Measurements from ENCODE around the gene PDZD2.
"Not testable (repeated sequence)": the region's sequence is repeated elsewhere in the genome, so short reads cannot be mapped to it uniquely, and the experiment has no call there.

The PDZD2 gene

DNA sequence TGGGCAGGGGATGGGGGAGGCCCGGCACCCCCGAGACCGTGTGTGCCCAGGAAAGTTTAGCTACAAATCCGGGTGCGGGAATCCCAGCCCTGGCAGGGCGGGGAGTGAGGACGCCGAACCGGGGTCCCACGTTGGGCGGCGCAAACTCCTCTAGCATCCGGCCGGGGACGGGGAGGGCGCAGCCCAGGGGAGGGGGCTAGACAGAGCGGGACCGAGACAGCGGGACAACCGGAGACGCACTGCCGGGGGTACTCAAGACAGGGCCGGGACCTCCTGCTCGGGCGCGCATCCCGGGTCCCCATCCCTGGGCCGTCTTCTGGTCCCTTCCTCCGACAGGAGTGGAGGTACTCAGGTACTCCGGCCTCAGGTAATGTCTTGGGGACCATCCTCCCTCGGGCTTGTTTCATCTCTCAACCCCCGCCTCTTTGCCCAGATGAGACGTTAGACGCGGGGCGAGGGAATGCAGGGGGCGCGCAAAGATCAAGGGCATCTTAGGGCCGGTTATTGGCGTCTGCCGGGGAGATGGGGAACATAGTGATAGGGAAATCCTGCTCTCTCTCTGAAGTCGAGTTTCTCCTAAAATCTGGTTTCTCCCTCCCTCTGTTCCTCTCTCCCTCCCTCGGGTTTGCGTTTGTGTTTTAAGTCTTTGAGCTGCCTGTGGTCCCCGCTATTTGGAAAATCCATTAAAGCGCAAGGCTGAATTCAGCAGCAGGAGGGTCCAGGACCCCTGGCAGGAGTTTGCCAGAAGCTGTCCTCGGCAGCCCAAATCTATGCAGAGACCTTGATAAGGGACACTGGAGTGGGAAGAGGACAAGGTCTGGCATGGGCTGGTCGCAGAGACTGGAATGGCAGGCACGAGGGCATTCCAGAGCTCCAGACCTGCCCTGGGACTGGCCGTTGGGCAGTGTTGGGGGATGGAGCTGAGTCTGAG is 815 bp downstream of the PDZD2 start:
- DNase-seq, result no peak

DNA sequence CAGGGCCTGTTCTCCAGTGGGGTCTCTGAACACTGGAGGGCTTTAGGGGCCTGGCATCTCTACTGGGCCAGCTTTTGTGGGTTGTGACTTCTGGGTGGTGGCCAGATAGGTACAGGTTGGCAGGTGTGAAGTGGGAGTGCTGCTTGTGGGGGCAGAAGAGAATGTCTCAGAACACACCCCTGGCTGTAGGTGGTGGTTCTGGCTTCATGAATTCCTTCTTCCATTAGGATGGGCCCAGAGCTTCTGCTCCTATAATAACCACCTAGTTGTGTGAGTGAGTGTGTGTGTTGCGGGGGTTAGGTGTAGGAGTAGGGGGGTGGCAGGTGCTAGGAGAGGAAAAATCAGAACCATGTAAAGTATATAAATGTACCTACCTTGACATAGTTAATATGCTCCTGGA is 1.6 kb downstream of the PDZD2 start:
- no peak for DNase-seq

DNA sequence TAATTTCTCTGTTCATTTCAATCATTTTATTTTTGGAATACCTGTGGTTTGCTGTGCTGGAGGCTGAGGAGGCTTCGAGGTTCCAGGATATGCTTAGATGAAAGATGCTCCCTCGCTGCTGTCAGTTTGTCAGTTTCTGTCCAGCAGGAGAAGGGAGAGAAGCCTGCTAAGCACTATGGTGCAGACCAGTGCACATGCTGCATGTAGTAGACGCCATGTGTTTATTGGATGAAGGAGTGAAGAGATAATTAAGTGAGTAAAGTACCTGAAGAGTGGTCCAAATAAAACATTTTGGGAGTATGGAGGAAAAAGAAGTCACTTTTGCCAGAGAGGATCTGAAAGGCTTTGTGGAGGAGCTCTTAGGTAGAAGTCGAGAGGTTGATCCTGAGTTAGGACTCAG is 2.1 kb downstream of the PDZD2 start:
- DNase-seq, result no peak

- no peak for DNase-seq
Measured at GRCh38 chr5:31641575-31641974, 2.6 kb downstream of the PDZD2 start.

GRCh38 chr5:31645420-31646081 is 6.6 kb downstream of the PDZD2 start:
- no peak for DNase-seq

DNA sequence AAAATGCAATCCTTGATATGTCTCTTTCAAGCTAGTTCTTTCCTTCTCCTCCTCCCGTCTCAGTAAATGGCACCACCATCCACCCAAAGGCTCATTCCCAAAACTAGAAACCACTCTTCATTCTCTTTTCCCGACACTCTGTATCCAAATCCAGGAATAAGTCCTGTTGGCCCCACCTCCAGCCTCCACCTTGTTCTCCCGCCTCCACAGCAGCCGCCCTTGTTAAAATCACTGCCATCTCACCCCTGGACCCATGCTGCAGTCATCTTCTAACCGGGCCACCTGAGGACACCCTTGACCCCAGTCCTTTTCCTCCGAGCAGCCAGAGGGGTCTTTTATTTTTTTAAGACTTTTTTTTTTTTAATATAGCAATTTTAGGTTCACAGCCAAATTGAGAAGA is 9.4 kb downstream of the PDZD2 start:
- DNase-seq, result no peak

DNA sequence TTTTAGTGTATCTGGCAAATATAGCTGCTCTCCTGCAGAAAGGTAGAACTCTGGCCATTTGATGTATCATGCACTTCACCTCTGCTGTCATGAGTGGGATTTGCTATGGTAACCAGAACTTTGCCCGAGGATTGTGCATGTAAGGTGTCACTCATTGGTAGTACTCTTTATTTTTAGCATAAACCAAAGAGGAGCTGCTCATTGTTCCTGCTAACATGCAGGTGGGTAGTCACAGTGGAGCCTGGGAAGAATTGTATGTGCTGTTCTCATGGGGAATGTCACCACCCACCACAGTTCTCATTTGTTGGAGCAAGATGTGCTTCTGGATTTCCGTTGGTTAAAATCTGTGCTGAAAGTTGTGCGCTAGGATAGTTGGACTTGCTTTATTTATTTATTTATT is 12.3 kb downstream of the PDZD2 start:
- DNase-seq, result no peak

GRCh38 chr5:31655491-31655890 is 16.6 kb downstream of the PDZD2 start:
- DNase-seq, result no peak

- no peak for DNase-seq
Measured at GRCh38 chr5:31656806-31657205, 17.9 kb downstream of the PDZD2 start.

- DNase-seq, result no peak
Measured at GRCh38 chr5:31657315-31657979, 18.5 kb downstream of the PDZD2 start.

DNA sequence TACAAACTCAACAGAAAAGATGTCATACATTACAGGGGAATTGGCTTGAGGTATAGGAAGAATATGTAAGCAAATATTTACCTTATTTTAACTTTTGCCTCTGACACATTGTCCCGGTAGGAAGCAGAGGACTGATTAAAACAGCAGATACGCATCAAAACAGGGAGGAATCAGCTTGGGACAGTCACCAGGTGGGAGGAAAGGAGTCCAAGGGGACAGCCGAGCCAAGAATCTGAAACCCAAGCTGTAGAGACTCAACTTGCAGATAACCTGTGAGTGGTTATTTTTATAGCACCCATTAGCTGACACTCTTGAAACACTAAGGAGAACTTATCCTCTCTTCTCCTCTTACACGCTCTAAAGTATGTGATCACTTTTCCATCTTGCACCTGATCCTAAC is 22.3 kb downstream of the PDZD2 start:
- no peak for DNase-seq

DNA sequence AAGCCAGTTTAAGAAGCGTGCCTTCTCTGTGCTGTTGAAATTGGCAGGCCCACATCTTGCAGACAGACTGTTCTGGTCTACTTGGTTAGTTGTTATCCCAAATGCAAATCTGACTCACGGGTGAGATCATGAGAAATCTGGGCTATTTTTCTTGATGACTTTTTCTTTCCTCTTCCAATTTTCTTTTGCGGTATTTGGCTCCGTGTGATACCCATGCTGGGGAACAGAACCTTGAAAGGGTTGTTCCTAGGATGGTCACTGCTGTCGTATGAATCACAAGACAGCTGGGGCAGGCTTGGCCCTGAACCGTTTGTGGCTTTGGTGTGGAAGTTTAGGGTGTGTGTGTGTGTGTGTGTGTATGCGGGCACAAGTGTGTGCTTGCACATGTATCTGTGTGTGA is 24.6 kb downstream of the PDZD2 start:
- no peak for DNase-seq

DNA sequence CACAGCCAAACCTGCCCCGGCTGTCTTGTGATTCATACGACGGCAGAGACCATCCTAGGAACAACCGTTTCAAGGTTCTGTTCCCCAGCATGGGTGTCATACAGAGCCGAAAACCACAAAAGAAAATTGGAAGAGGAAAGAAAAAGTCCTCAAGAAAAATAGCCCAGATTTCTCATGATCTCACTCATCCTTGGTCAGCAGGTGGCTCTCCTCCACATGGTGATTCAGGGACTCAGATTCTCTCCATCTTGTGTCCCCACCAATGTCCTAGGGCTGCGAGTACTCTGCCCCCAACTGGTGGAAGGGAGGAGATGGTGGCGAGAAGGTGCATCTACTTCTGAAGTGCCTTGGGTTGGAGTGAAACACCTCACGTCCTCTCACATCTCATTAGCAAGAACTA is 25.6 kb downstream of the PDZD2 start:
- DNase-seq, result peak; percentile 26

DNA sequence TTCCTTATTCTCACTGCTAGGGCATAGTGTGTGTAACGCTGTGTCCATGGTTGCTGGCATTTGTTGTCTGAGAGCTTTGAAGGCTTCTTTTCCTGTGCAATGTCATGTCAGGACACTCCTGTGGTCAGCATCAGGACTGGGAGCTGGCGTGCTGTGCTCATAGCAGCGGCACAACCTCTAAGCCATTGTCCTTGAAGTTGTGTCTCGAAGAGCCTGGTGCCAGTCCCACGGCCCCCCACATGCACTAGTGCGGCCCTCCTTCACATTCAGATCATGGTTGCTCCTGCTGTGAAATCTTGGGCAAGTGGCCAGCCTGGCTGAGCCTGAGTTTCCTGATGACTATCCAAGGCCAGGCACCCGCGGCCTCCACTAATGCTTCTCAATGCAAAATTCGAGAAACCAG is 32.4 kb downstream of the PDZD2 start:
- DNase-seq, result no peak

DNA sequence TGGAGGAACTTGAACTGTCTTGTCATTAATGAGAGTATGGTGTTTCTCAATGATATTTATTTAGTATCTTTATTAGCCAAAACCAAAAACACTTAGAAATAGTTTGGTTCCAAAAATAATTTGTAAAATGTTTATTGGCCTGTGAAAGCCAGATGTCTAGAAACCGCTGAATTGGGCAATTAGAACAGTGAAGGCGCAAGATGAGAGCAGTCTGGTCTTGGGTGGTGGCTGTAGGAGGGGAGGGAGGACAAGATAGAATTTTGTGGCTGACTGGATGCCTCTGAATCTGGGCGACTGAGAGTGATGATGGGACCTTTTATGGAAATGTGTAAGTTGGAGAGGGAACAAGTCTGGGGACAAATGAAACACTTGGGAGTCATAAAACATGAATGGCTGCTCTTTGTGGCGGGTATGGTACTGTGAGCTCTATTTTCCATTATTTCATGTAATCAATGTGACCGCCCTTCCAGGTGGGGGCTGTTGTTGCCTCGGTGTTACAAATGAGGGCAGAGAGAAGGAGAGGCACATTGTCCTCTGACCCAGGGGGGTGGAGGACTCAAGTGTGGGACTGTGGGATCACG is 35.5 kb downstream of the PDZD2 start:
- no peak for DNase-seq

DNA sequence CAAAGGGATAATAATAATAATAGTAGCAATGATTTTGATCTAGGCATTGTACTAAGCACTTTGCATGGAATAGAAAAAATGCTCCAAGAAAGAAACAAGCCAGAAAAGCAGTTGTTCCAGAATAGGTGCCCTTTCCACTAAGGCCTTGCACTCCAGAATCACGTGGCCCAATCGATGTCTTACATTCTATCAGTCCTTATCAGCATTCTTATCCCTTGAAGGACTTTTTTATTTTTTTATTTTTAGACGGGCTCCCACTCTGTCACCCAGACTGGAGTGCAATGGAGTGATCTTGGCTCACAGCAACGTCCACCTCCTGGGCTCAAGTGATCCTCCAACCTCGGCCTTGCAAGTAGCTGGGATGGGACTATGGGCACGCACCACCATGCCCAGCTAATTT is 36.5 kb downstream of the PDZD2 start:
- DNase-seq, result no peak

- no peak for DNase-seq
Measured at GRCh38 chr5:31678180-31678579, 39.2 kb downstream of the PDZD2 start.

DNA sequence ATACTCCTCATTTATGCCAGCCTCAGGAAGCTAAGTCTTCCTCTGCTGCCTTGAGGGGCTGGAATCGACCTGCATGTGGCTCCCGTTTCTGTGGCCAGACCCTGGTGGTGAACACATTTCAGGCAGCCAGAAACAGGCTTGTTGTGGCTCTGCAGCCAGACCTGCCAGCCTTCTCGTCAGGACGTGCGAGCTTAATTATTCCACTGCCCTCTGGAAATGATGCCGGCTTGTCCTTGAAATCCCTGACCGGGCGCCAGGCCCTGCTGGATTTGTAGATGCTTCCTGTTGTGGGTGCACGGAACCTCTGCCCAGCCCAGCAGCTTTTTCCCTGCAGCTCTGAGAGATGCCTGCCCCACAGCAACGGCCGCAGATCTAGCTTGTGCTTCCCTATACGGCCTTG is 41.6 kb downstream of the PDZD2 start:
- no peak for DNase-seq

DNA sequence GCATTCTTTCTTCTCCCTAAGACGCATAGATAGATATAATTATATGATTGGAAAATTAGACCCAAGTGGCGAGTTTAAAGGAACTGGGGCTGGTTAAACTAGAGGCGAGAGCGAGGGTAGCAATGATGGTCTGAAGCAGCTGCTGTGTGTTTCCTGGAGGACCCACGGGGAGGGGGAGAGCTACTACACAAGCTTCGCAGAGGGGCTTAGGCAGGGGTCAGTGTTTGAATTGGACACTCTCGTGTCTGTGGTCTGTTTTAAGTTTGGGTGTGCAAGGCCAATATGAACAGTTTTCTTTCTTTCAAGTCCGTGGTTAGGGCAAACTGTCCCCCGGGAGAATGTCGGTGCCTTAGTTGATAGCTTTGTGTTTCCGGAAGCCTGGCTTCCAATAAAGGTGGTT is 43.1 kb downstream of the PDZD2 start:
- DNase-seq, result no peak

- no peak for DNase-seq
Measured at GRCh38 chr5:31682851-31683250, 43.9 kb downstream of the PDZD2 start.

- no peak for DNase-seq
Measured at GRCh38 chr5:31688515-31689092, 49.7 kb downstream of the PDZD2 start.

- DNase-seq, result not testable (repeated sequence)
Measured at GRCh38 chr5:31691408-31691807, 52.5 kb downstream of the PDZD2 start.

DNA sequence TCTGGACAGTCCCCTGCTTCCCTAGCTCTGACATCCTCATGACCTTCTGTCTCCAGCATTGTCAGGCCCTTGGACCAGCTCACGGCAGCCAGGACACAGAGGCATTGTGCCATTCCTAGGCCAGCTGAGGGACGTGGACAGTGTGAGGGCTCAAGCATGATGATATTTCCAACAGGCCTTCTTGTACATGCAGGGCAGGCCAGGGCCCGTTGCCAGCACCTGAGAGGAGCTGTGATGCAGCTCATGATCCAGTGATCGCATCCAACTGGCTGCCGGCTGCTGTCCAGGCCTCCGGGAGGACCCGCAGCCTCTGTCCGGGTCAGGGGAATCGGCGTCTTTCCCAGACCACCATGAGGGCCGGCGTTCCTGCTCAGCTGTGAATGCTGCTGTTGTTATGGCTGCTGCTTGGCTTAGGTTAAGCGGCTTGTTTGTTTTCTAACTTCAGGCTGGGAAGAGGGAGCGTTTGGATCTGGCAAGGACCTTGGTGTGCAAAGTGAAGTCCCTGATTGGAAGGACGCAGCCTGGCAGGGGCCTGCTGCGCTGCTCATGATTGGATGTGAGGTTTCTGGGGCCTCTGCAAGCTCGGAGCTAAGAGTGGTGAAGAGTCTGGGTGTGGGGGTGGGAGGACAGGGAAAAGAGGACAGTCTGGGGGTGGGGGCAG is 53.8 kb downstream of the PDZD2 start:
- no peak for DNase-seq
